Bladder microvascular endothelial cell (primary cell): ENCODE results near the gene CA6. TPM values are rescaled to one million over a fixed set of nuclear protein-coding genes. Genes with fewer than 3 reads are reported as not detected.

Experiments
- total RNA-seq: library from RNA; depleted of rRNA; stranded (reverse); fragments of >200 nt; gene quantifications from 2 replicates; pipeline ENCODE4 v1.2.3, GENCODE V29; 2014

Gene CA6
- not detected in 2 replicates for total RNA-seq

GRCh38 chr1:8945568-8945967 is at the start of gene CA6:
TSS of gene CA6 (plus strand) at chr1:8945868. CDS start at chr1:8945887, 19 bp downstream.

Other genes starting within 250 kb of the CA6 start
- gene RERE, start 128.2 kb upstream of the CA6 start, total RNA-seq: 45.5 and 93.6 TPM in 2 replicates
- gene ENO1, start 67.2 kb upstream of the CA6 start, total RNA-seq: 1,298 and 1,410 TPM in 2 replicates
- 0.06 TPM in 1 of 2 replicates, not detected in the other for gene SLC2A7, start 80.6 kb downstream of the CA6 start, total RNA-seq
- gene SLC2A5, start 123.8 kb downstream of the CA6 start, total RNA-seq: not detected in 2 replicates
- gene GPR157, start 183.2 kb downstream of the CA6 start, total RNA-seq: 2.1 and 4.8 TPM in 2 replicates